Measurements from ENCODE around the gene PLOD1.
"Not testable (repeated sequence)": the region's sequence is repeated elsewhere in the genome, so short reads cannot be mapped to it uniquely, and the experiment has no call there.

PLOD1 gene

GRCh38 chr1:11923069-11923826, 11.3 kb upstream of the PLOD1 start:
- no peak overlapping the region for H3K4me3 ChIP-seq (replicated peaks; ENCODE audit: low read depth, low read length)
- TF ChIP-seq CTCF (IDR thresholded peaks at IDR 0.05; ENCODE audit: low read length, missing control alignments) = no peak
- no peak for DNase-seq (ENCODE audit: low read depth)

GRCh38 chr1:11923827-11924113, 10.7 kb upstream of the PLOD1 start:
- no peak for TF ChIP-seq CTCF (IDR thresholded peaks at IDR 0.05; ENCODE audit: low read length, missing control alignments)
- H3K4me3 ChIP-seq (replicated peaks; ENCODE audit: low read depth, low read length) = no peak overlapping the region
- no peak for DNase-seq (ENCODE audit: low read depth)

GRCh38 chr1:11924334-11925195, 10.0 kb upstream of the PLOD1 start:
- no peak for TF ChIP-seq CTCF (IDR thresholded peaks at IDR 0.05; ENCODE audit: low read length, missing control alignments)
- DNase-seq (ENCODE audit: low read depth) = no peak
- H3K4me3 ChIP-seq (replicated peaks; ENCODE audit: low read depth, low read length) = peak overlapping the region; percentile 56

- peak overlapping the region; percentile 56 for H3K4me3 ChIP-seq (replicated peaks; ENCODE audit: low read depth, low read length)
- DNase-seq (ENCODE audit: low read depth) = not testable (repeated sequence)
These were observed 9.2 kb upstream of the PLOD1 start for GRCh38 chr1:11925196-11925937.

- TF ChIP-seq CTCF (IDR thresholded peaks at IDR 0.05; ENCODE audit: low read length, missing control alignments) = no peak
- peak overlapping the region; percentile 56 for H3K4me3 ChIP-seq (replicated peaks; ENCODE audit: low read depth, low read length)
- DNase-seq (ENCODE audit: low read depth) = no peak
These were observed 8.6 kb upstream of the PLOD1 start for GRCh38 chr1:11925938-11926292.

- no peak for TF ChIP-seq CTCF (IDR thresholded peaks at IDR 0.05; ENCODE audit: low read length, missing control alignments)
- peak; percentile 60 for DNase-seq (ENCODE audit: low read depth)
- no peak overlapping the region for H3K4me3 ChIP-seq (replicated peaks; ENCODE audit: low read depth, low read length)
These were observed 6.5 kb upstream of the PLOD1 start for GRCh38 chr1:11927866-11928592.

GRCh38 chr1:11929849-11930248, 4.7 kb upstream of the PLOD1 start:
- peak; percentile 77 for DNase-seq (ENCODE audit: low read depth)
- no peak overlapping the region for H3K4me3 ChIP-seq (replicated peaks; ENCODE audit: low read depth, low read length)
- TF ChIP-seq CTCF (IDR thresholded peaks at IDR 0.05; ENCODE audit: low read length, missing control alignments) = no peak
